B cell (primary cell): Measurements from ENCODE around the gene S100A8. TPM values are rescaled to one million over a fixed set of nuclear protein-coding genes. Genes with fewer than 3 reads are reported as not detected.

Source experiments
- ATAC-seq: fragments of 200-7000 bp; cut with Tn5 transposase; one replicate; pipeline ENCODE4 v1.10.0; 2021; ENCODE audit warnings: low read depth, mild to moderate bottlenecking, moderate number of reproducible peaks, moderate library complexity
- CTCF ChIA-PET: fragments of 350-600 bp; sonication (Branson Sonifier 250); formaldehyde crosslinking; loops from one replicate; lab custom pipeline; 2021; ENCODE audit warnings: antibody characterized with exemption, inconsistent platforms; lab: Charles Lee
- POLR2A ChIA-PET: fragments of 350-600 bp; sonication (Branson Sonifier 250); formaldehyde crosslinking; loops from one replicate; lab custom pipeline; 2021; ENCODE audit warnings: antibody characterized with exemption; lab: Charles Lee
- DNase-seq: peaks from one replicate; pipeline ENCODE4 v3.0.0; 2013
- H2AFZ ChIP-seq: 2 replicates; pipeline ENCODE4 v1.6.1; 2012; ENCODE audit warnings: mild to moderate bottlenecking, low read depth, low read length; ENCODE audit not compliant: insufficient read depth, poor library complexity, severe bottlenecking
- H3K27ac ChIP-seq, 2 donors: 1 replicate in 1 of 2; 2 replicates in 1 of 2; pipeline ENCODE4 v1.5.1; 2012 to 2013; ENCODE audit warnings: low read length in 2 of 2, mild to moderate bottlenecking in 2 of 2, moderate library complexity in 1 of 2
- H3K27me3 ChIP-seq, 4 experiments: fragments of 200-600 bp in 1 of 4; sonication (generic) in 1 of 4; replicated peaks in 1 of 4; 1 replicate in 2 of 4; 2 replicates in 2 of 4; pipeline versions ENCODE4 v1.6.1 to v1.7.0; 2013 to 2016; ENCODE audit warnings: low read length in 3 of 4, mild to moderate bottlenecking in 2 of 4, mixed read lengths in 1 of 4, moderate library complexity in 1 of 4; ENCODE audit not compliant: insufficient read depth in 4 of 4, control insufficient read depth in 3 of 4; ENCODE audit errors: control extremely low read depth in 1 of 4
- H3K36me3 ChIP-seq, 2 experiments: replicated peaks in 1 of 2; 1 replicate in 1 of 2; 2 replicates in 1 of 2; pipeline versions ENCODE4 v1.6.1 to v1.7.1; 2013; ENCODE audit warnings: low read length in 1 of 2; ENCODE audit not compliant: insufficient read depth in 2 of 2, control insufficient read depth in 1 of 2; ENCODE audit errors: control extremely low read depth in 1 of 2, extremely low read depth in 1 of 2
- H3K4me1 ChIP-seq, 2 donors: fragments of 200-600 bp in 1 of 2; sonication (generic) in 1 of 2; 1 replicate in 1 of 2; 2 replicates in 1 of 2; pipeline versions ENCODE4 v1.5.1 to v1.6.1; 2013 to 2017; ENCODE audit warnings: low read length in 2 of 2; ENCODE audit not compliant: control insufficient read depth in 2 of 2, insufficient read depth in 2 of 2
- H3K4me2 ChIP-seq: replicated peaks from 2 replicates; pipeline ENCODE3; 2012; ENCODE audit warnings: mild to moderate bottlenecking, low read depth, low read length; ENCODE audit not compliant: poor library complexity, severe bottlenecking
- H3K4me3 ChIP-seq, 5 experiments: fragments of 200-600 bp in 1 of 5; sonication (generic) in 1 of 5; 1 replicate in 3 of 5; 2 replicates in 2 of 5; pipeline versions ENCODE4 v1.5.1 to v1.7.0; 2011 to 2016; ENCODE audit warnings: low read length in 4 of 5, mild to moderate bottlenecking in 4 of 5, low read depth in 2 of 5, control low read depth in 1 of 5, moderate library complexity in 1 of 5; ENCODE audit not compliant: insufficient read depth in 1 of 5; ENCODE audit errors: control extremely low read depth in 1 of 5, extremely low read depth in 1 of 5
- H3K79me2 ChIP-seq: fragments of 200-600 bp; sonication (generic); one replicate; pipeline ENCODE4 v1.6.0; 2016; ENCODE audit warnings: low read length; ENCODE audit not compliant: control insufficient read depth, insufficient read depth
- H3K9ac ChIP-seq: fragments of 200-600 bp; sonication (generic); 2 replicates; pipeline ENCODE4 v1.6.1; 2017; ENCODE audit warnings: mild to moderate bottlenecking, low read length, moderate library complexity
- H3K9me3 ChIP-seq, 3 donors: one replicate each; pipeline versions ENCODE4 v1.6.1 to v1.7.1; 2013; ENCODE audit warnings: low read length in 2 of 3; ENCODE audit not compliant: control insufficient read depth in 2 of 3, insufficient read depth in 1 of 3; ENCODE audit errors: control extremely low read depth in 1 of 3
- H4K20me1 ChIP-seq: 2 replicates; pipeline ENCODE4 v1.6.0; 2012; ENCODE audit warnings: mild to moderate bottlenecking, low read length; ENCODE audit not compliant: insufficient read depth, control insufficient read depth, poor library complexity, severe bottlenecking
- H3K27ac Mint-ChIP-seq: one replicate; pipeline ENCODE4 v1.8.0; 2021; ENCODE audit warnings: mixed read lengths
- H3K27me3 Mint-ChIP-seq: one replicate; pipeline ENCODE4 v1.8.0; 2021; ENCODE audit warnings: mixed read lengths
- H3K4me1 Mint-ChIP-seq: one replicate; pipeline ENCODE4 v1.8.0; 2021; ENCODE audit warnings: mixed read lengths
- H3K4me3 Mint-ChIP-seq: one replicate; pipeline ENCODE4 v1.8.0; 2021; ENCODE audit warnings: mixed read lengths
- H3K9me3 Mint-ChIP-seq: one replicate; pipeline ENCODE4 v1.8.0; 2022; ENCODE audit warnings: mixed read lengths; ENCODE audit not compliant: insufficient read depth
- EZH2 ChIP-seq: IDR thresholded peaks from 2 replicates; pipeline ENCODE4 v1.6.1; 2012; ENCODE audit warnings: borderline replicate concordance, low read depth, mild to moderate bottlenecking, moderate library complexity, low read length; ENCODE audit not compliant: insufficient read depth, poor library complexity, severe bottlenecking
- WGBS: methylation state at CpG from one replicate; pipeline ENCODE4 v1.1.5; 2013; ENCODE audit warnings: missing lambda C conversion rate; ENCODE audit not compliant: insufficient coverage; 5-methylcytosine and 5-hydroxymethylcytosine counted together
- intact Hi-C: fragments of 100-400 bp; cut with micrococcal nuclease; formaldehyde crosslinking; loops from one replicate; pipeline ENCODE4 v1.10.0; 2022
- polyA plus RNA-seq: library from polyadenylated mRNA; depleted of rRNA; stranded (reverse); fragments of >200 nt; gene quantifications from 2 replicates; pipeline ENCODE4 v1.2.3, GENCODE V29; 2012
- total RNA-seq, 2 donors: library from RNA; stranded (reverse); fragments of 120-200 nt in 1 of 2; gene quantifications; 1 replicate in 1 of 2; 2 replicates in 1 of 2; pipeline versions ENCODE4 v1.2.3 to v1.2.4, GENCODE V29; 2013 to 2022
- TF ChIP-seq, protein P1 (sequence below): fragments of 200-600 bp; IDR thresholded peaks from one replicate; pipeline ENCODE4 v1.8.0; 2022; ENCODE audit warnings: antibody characterized with exemption, mild to moderate bottlenecking

Gene S100A8
- total and polyA plus RNA-seq, 2 donors (not counting 1 experiment from before 2014, with no cell fraction given), result 3.3 to 16.7 TPM

GRCh38 chr1:153375511-153375910 is 15.4 kb downstream of the S100A8 start, which contains the start of gene S100A12:
S100A12 (minus strand) TSS chr1:153375621; CDS start chr1:153374592, 1,029 bp downstream.
- Histone ChIP-seq H3K27me3 (peaks cover 0 to 14% (median 3%) of the 10 kb centered on the region in 4 experiments), H3K4me3 (peak within 1 kb of the TSS in 1 of 5 experiments; percentile 54), H3K9me3 (peaks cover 0 to 3% (median 0%) of the 10 kb centered on the region in 3 donors), H3K27ac (no peak within 1 kb of the TSS), H3K79me2 (no peaks in the 10 kb centered on the region), H3K4me1 (no peaks in the 10 kb centered on the region), H3K9ac (no peak within 1 kb of the TSS), H4K20me1 (no peaks in the 10 kb centered on the region), H3K4me2 (no peak within 1 kb of the TSS), H2AFZ (no peak within 1 kb of the TSS), H3K36me3 (no peaks in the 10 kb centered on the region)
- intact Hi-C loops, result no loop called here
- peaks cover 27% of the 10 kb centered on the region for H3K27me3 Mint-ChIP-seq
- POLR2A ChIA-PET, result no interaction called here
- H3K27ac Mint-ChIP-seq, result no peak within 1 kb of the TSS
- no peaks in the 10 kb centered on the region for H3K4me1 Mint-ChIP-seq
- CTCF ChIA-PET, result no interaction called here
- no peaks in the 10 kb centered on the region for H3K9me3 Mint-ChIP-seq
- no peak within 1 kb of the TSS for H3K4me3 Mint-ChIP-seq
- DNase-seq (no peak), ATAC-seq (no peak)
- no peak for TF ChIP-seq EZH2
- TF ChIP-seq, protein P1, sequence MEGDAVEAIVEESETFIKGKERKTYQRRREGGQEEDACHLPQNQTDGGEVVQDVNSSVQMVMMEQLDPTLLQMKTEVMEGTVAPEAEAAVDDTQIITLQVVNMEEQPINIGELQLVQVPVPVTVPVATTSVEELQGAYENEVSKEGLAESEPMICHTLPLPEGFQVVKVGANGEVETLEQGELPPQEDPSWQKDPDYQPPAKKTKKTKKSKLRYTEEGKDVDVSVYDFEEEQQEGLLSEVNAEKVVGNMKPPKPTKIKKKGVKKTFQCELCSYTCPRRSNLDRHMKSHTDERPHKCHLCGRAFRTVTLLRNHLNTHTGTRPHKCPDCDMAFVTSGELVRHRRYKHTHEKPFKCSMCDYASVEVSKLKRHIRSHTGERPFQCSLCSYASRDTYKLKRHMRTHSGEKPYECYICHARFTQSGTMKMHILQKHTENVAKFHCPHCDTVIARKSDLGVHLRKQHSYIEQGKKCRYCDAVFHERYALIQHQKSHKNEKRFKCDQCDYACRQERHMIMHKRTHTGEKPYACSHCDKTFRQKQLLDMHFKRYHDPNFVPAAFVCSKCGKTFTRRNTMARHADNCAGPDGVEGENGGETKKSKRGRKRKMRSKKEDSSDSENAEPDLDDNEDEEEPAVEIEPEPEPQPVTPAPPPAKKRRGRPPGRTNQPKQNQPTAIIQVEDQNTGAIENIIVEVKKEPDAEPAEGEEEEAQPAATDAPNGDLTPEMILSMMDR, result no peak
- 100% methylated on average over 1 of the region's 1 CpG for WGBS

GRCh38 chr1:153374071-153374470 is 16.8 kb downstream of the S100A8 start:
- no peaks in the 10 kb centered on the region for H3K79me2 ChIP-seq
- WGBS, result no CpG with 5 or more reads among the region's 2 CpGs
- no peaks in the 10 kb centered on the region for H3K9me3 Mint-ChIP-seq

More at GRCh38 chr1:153374071-153374470, 16.8 kb downstream of the S100A8 start:
- Histone ChIP-seq H2AFZ (no peak overlapping the region), H3K9ac (no peak overlapping the region), H3K4me2 (no peak overlapping the region), H3K27ac (no peak overlapping the region), H4K20me1 (no peaks in the 10 kb centered on the region), H3K4me1 (no peaks in the 10 kb centered on the region), H3K36me3 (no peaks in the 10 kb centered on the region), H3K4me3 (peak overlapping the region in 1 of 5 experiments; percentile 51), H3K27me3 (peaks cover 0 to 17% (median 2%) of the 10 kb centered on the region in 4 experiments), H3K9me3 (no peaks in the 10 kb centered on the region)
- no peak for DNase-seq
- no peak overlapping the region for H3K4me3 Mint-ChIP-seq
- no peak for ATAC-seq
- ChIA-PET CTCF (no interaction called here), POLR2A (no interaction called here)
- no peak overlapping the region for H3K27ac Mint-ChIP-seq
- intact Hi-C loops, result no loop called here
- TF ChIP-seq, protein P1, result no peak
- TF ChIP-seq EZH2, result no peak
- peaks cover 27% of the 10 kb centered on the region for H3K27me3 Mint-ChIP-seq
- no peaks in the 10 kb centered on the region for H3K4me1 Mint-ChIP-seq
